Thyroid gland (tissue), 4 donors: ENCODE measurements around the gene CCNE1.

Experiments used
- POLR2A ChIP-seq, 2 donors: fragments of 450-650 bp; IDR thresholded peaks; one replicate each; pipeline ENCODE4 v1.6.1; 2017; ENCODE audit warnings: antibody characterized with exemption in 2 of 2, mild to moderate bottlenecking in 2 of 2, moderate library complexity in 1 of 2
- TF ChIP-seq, protein P1 (sequence below), 6 experiments: fragments of 200-600 bp in 3 of 6; fragments of 450-650 bp in 3 of 6; sonication (generic) in 3 of 6; IDR thresholded peaks; one replicate each; pipeline ENCODE4 v1.5.1; 2016 to 2019; ENCODE audit warnings: antibody characterized with exemption in 6 of 6, mild to moderate bottlenecking in 2 of 6, inconsistent platforms in 1 of 6, moderate library complexity in 1 of 6

DNA sequence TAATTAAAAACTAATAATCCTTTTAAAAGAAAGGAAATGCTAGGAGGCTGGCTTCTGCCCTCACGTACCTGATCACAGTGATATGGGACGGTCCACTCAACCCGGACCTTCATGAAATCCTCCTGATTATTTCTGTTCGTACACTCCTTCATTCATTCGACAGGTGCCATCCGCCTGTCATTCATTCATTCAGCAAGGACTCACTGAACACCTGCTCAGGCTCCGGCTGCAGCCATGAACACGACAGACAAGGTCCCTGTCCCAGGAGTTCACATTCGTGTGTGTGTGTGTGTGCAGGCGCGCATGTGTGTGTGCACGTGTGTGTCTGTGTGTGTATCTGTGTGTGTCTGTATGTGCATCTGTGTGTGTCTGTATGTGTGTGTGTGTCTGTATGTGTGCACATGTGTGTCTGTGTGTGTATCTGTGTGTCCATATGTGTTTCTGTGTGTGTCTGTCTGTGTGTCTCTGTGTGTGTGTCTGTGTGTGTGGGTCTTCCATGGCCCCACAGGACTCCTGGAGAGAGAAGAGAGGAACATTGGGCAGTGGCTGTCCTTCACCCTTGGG, 28.1 kb upstream of the CCNE1 start:
- TF ChIP-seq, protein P1, sequence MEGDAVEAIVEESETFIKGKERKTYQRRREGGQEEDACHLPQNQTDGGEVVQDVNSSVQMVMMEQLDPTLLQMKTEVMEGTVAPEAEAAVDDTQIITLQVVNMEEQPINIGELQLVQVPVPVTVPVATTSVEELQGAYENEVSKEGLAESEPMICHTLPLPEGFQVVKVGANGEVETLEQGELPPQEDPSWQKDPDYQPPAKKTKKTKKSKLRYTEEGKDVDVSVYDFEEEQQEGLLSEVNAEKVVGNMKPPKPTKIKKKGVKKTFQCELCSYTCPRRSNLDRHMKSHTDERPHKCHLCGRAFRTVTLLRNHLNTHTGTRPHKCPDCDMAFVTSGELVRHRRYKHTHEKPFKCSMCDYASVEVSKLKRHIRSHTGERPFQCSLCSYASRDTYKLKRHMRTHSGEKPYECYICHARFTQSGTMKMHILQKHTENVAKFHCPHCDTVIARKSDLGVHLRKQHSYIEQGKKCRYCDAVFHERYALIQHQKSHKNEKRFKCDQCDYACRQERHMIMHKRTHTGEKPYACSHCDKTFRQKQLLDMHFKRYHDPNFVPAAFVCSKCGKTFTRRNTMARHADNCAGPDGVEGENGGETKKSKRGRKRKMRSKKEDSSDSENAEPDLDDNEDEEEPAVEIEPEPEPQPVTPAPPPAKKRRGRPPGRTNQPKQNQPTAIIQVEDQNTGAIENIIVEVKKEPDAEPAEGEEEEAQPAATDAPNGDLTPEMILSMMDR (IDR thresholded peaks at IDR 0.05): no peak
- TF ChIP-seq POLR2A (IDR thresholded peaks at IDR 0.05): no peak
